C4-2B (cell line): Measurements from ENCODE around the gene MAN1A2.

Source experiments
- CTCF ChIP-seq: fragments of 450-650 bp; conservative IDR thresholded peaks from 2 replicates; pipeline ENCODE4 v1.5.1; 2017; ENCODE audit warnings: mild to moderate bottlenecking
- ZFX ChIP-seq: fragments of 450-650 bp; IDR thresholded peaks from 2 replicates; pipeline ENCODE4 v1.6.1; 2017

DNA sequence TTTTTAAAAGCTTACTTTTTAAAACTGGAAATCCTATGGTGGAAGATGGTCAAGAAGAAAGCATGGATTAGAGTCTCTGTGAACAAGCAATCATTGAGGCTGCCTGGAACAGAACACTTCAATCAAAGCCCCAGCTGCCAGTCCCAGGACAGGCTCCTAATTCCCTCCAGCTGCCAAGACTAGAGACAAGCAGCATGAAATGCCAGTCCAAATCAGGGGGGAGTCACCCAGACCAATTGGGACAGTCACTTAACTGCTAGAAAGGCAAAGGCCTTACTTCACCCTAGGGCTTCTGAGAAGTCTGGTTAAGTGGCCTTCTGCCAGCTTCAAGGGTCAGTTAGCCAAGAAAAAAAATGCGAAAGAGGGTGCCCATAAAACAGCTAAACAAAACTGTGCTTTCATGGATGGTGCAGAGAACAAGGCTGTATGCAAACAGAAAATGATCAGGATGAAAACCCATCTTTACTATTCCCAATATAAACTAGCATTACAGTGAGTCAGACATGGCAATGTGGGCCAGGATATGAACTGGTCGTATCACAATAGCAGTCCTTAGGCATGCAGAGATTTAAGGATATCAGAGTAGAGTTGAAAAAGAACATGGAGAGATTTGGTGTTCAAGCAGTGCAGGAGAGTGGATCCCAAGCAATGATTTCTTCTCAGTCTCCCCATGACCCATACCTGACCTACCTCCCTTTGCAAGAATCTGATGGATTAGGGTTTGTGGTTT, 31.0 kb upstream of the MAN1A2 start:
- TF ChIP-seq CTCF (no peak), ZFX (no peak)
